ENCODE measurements around the gene RPLP2.

The RPLP2 gene

GRCh38 chr11:774873-775592 lies 34.7 kb upstream of the RPLP2 start:
- DNase-seq = no peak

- no peak for DNase-seq
These were observed 33.6 kb upstream of the RPLP2 start for GRCh38 chr11:776263-776560.

DNA sequence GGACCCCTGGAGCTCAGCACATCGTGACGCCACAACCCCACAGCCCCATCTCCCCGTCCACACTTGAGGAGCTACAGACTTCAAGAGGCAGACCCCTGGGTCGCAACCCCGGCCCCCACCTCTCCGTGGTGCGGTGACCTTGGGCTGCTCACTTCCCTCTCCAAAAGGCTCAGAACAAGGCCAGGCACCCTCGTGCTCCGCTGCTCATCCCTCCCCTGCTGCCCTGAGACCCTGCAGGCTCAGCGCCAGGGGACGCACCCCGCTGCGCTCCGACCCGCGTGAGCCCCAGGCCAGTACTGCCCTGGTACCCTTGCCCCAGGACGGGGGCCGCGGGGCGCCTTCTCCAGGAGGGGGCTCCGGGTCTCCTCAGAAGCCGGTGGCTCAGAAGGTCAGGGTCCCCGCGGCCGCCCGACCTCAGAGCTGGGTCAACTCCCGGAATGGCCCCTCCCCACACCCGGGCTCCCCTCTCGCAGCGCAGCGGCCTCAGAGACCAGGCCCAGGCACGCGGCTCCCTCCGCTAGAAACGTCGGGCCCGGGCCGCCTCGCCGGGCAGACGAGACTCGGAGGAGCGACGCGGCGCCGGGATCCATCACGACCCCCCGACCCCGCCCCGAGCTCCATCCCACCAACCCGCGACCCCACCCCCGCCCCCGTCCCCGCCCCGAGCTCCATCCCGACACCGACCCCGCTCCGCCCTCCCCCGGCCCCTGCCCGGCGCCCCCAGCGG lies 33.0 kb upstream of the RPLP2 start:
- no peak for DNase-seq

DNA sequence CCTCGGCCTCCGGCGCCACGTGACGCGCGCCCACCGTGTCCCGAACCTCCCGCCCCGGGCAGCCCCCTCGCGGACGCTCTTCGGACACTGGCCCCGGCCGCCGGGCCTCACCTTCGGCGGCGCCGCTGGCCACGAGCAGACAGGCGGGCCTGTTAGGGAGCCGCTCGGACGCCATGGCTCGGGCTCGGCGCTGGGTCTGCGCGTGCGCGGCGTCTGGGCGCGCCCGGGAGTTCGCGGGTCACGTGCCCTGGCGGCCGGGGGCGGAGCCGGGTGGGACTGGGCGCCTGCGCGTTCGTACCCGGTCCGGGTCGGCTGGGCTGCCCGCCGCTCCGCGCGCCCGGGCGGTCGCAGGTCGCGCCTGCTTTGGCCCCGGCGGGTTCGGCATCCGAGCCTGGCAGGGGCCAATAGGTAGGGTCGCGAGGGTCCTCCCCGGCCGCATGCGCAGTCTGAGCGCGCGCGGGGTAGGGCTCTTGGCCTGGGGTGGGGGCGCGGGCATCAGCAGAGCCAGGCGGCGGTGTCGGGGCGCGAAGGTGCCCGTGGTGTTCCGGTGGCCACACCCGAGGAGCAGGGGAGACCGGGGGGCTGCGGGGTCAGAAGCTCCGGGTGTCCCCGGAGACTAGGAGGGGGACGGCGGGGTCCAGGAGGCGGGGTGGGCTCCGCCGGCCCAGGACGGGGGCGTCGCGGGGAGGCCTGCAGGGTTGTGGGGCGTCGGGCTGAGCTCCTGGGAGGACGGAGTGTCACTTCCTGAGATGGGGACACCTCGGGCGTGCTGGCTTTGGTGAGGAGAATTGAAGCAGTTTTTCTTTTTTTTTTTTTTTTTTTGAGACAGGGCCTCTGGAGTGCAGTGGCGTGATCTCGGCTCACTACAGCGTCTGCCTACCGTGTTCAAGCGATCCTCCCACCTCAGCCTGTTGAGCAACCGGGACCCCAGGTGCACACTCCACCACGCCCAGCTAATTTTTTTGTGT lies 32.2 kb upstream of the RPLP2 start, which contains the start of gene GATD1:
TSS of gene GATD1 (minus strand) at position 200 of the 968 bp plus-strand sequence. CDS start at position 175, 25 bp downstream.
- DNase-seq = peak; percentile 94

DNA sequence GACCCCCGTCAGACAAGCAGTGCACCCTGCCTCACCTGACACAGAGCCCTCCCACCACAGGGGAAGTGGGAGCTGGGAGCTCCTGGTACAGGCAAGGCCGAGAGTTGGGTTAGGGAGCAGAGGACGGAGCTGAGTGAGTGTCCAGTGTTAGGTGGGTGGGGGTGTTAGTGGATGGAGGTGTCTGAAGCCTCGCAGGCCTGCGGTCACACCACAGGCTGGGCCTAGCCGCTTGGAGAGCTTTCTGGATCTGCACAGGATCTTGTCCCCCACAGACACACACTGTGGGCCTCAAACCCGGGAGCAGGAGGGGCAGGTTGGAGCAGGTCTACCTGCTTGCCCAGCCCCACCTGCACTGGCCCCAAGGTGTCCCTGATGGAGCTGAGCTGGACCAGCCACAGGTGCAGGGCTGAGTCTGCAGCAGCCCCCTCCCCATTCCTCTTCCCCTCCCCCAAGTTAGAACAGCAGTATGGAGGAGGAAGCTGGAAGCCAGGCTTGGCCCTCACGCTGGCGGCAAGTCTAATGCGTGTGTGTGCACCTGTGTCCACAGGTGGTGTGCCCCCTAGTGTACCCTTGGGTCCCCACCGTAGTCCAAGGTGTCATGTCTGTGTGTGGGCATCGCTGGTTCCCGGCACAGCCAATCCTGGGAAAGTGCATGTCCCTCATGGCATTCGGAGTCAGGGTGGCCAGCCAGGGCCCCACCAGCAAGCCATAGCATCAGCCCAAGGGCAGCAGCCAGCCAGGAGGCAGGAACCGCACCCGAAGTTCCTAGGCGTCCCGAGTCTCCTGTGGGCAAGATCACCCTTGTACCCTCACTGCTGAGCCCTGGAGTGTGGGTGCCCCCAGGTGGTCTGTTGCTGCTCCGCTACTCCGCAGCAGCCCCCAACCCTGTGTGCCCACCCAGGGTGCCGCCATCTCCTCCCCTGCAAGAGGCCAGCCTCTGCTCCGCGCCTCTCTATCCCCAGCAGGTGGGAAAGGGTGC lies 30.5 kb upstream of the RPLP2 start:
- DNase-seq = no peak

DNA sequence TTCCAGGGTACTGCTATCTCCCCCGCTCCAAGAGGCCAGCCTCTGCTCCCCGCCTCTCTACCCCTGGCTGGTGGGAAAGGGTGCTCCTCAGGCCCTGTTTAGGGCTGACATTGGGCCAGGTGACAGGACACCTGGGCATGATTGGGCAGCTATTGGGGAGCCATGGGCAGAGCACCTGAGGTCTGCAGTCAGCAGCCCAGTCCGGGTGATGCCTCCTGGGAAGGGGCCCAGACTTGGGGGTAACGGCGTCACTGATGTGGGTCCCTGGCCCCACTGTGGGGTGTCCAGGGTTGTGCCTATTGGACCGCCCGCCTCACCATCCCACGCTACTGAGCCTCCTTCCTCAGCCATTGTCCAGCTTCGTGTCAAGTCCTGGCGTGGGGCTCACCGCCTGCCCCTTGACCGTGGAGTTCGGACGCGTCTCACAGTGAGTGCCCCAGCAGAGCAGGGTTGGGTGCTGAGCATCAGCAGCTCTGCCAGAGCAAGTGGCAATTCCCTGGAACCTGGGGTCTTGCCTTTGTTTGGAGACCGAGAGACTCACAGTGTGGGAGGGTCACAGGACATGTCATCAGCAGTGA lies 29.7 kb upstream of the RPLP2 start:
- DNase-seq = no peak

GRCh38 chr11:782264-783174 lies 27.2 kb upstream of the RPLP2 start:
- DNase-seq = no peak

DNA sequence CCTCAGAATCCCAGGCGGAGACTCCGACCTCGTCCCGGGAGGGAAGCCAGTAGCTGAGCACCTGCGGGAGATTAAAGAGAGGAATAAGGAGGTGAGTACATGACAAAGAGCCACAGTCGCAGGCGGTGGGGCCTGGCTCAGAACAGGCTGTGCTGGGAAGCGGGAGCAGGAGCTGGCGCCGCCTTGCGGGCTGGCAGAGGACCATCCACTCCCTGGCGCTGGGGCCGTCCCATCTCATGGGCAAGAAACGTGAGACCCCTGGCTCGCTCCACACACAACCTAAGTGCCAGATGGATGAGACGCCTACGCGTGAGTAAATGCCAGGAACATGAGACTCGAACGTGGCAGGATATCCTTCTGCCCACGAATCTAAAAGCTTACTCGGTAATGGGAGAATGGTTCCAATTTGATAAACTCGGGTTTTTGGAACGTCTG lies 26.2 kb upstream of the RPLP2 start:
- no peak for DNase-seq

GRCh38 chr11:786235-787083 lies 23.3 kb upstream of the RPLP2 start:
- no peak for DNase-seq

GRCh38 chr11:787084-787675 lies 22.6 kb upstream of the RPLP2 start:
- no peak for DNase-seq

DNA sequence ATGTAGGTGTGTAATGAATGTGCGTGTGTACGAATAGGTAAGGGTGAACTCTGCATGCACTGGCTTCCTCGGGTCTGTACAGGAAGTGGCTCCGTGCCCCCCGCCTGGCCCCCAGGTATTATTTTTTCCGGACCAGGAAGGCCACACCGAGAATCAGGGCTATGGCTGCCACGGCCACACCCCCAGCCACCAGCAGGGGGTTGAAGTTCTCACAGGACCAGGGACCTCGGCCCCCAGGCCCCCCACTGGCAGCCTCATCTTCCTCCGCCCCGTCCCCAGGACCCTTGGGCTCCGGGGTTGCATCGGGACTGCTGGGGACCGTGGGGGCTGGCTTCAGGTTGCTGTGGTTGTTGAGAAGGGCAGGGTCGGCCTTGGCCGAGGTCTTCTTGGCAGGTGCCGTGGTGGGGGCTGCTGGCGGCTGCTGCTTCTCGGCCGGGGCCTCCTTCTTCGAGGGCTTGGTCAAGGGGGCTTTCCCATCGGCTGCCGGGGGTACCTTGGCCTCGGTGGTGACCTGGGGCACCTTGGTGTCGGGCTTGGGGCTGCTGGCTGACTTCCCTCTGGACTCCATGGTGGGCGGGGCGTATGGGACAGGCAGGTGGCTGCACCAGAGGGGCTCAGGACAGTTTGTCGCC lies 21.6 kb upstream of the RPLP2 start:
- DNase-seq = no peak

GRCh38 chr11:788953-789940 lies 20.5 kb upstream of the RPLP2 start:
- no peak for DNase-seq

DNA sequence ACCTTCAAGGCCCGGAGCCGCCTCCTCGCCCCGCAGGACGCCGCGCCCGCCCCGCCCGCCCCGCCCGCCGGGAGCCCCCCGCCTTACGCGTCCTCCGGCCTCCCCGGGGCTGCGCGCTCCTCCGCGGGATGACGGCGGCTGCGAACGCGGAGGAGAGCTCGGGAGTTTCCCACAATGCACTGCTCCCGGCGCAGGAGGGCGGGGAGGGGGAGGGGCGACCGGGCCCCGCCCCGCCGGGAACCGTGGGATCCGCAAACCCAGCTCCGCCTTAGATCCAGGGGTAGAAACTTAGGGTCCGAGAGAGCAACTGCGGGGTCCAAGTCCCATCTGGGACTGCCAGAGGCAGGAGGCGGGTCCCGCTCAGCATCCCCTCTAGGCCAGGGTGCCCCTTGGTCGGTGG lies 19.8 kb upstream of the RPLP2 start, which contains the start of gene CEND1:
TSS of gene CEND1 (minus strand) at position 148 of the 400 bp plus-strand sequence. CDS start 1,514 bp downstream, outside the sequence.
- no peak for DNase-seq

GRCh38 chr11:790721-791564 lies 18.8 kb upstream of the RPLP2 start:
- DNase-seq = no peak

- no peak for DNase-seq
These were observed 17.9 kb upstream of the RPLP2 start for GRCh38 chr11:791658-792534.
